HCT116 (cell line): Measurements from ENCODE around the gene OR8J3. TPM values are rescaled to one million over a fixed set of nuclear protein-coding genes. Genes with fewer than 3 reads are reported as not detected.

Experiments
- ATAC-seq: fragments of 200-7000 bp; cut with Tn5 transposase; 2 replicates; pipeline ENCODE4 v1.9.1; 2020; ENCODE audit warnings: mild to moderate bottlenecking, moderate library complexity
- BruUV-seq: library from RNA; stranded (reverse); fragments of 400-500 nt; replicated peaks from 2 replicates; lab custom pipeline; 2021; lab: Mats Ljungman, UMichigan
- CTCF ChIA-PET: fragments of 300-600 bp; sonication (Branson Sonifier 250); formaldehyde crosslinking; loops from one replicate; lab custom pipeline; 2021; ENCODE audit warnings: antibody characterized with exemption; lab: Charles Lee
- POLR2A ChIA-PET: fragments of 300-600, 350-600 bp; sonication (Branson Sonifier 250); formaldehyde crosslinking; loops from one replicate; lab custom pipeline; 2021; ENCODE audit warnings: antibody characterized with exemption; lab: Charles Lee
- RAD21 ChIA-PET, 2 experiments: fragments of 300-600 bp; sonication (Branson Sonifier 250); formaldehyde crosslinking; loops; one replicate each; lab custom pipeline; 2023; ENCODE audit warnings: low total read pairs in 2 of 2; ENCODE audit not compliant: uncharacterized antibody in 2 of 2, unreplicated experiment in 2 of 2, low non-redundant PET in 1 of 2; lab: Charles Lee
- DNase-seq: peaks from one replicate; pipeline ENCODE4 v3.0.0-alpha.2; 2010; ENCODE audit warnings: low read depth, low spot score
- H2AFZ ChIP-seq: fragments of 200-600 bp; shearing (Covaris generic), sonication (generic); 2 replicates; pipeline ENCODE4 v1.6.1; 2017; ENCODE audit warnings: low read depth, mixed run types, mixed read lengths, antibody characterized with exemption, low read length; ENCODE audit not compliant: poor library complexity, severe bottlenecking
- H3K27ac ChIP-seq: 2 replicates; pipeline ENCODE4 v1.5.1; 2012; ENCODE audit warnings: low read depth, low read length
- H3K27me3 ChIP-seq: fragments of 200-600 bp; sonication (generic); 2 replicates; pipeline ENCODE4 v1.6.1; 2016; ENCODE audit warnings: mixed run types, low read length, mixed read lengths; ENCODE audit not compliant: insufficient read depth
- H3K36me3 ChIP-seq, 2 experiments: fragments of 200-500 bp in 1 of 2; fragments of 200-600 bp in 1 of 2; sonication (Bioruptor generic) in 1 of 2; sonication (generic) in 1 of 2; 2 replicates each; pipeline versions ENCODE4 v1.5.1 to v1.6.1; 2014 to 2016; ENCODE audit warnings: low read length in 2 of 2, inconsistent platforms in 1 of 2, mixed read lengths in 1 of 2, mixed run types in 1 of 2; ENCODE audit not compliant: insufficient read depth in 2 of 2, control insufficient read depth in 1 of 2
- H3K4me1 ChIP-seq, 2 experiments: fragments of 200-600 bp in 1 of 2; sonication (generic) in 1 of 2; 2 replicates each; pipeline versions ENCODE4 v1.5.1 to v1.6.1; 2012 to 2017; ENCODE audit warnings: low read length in 2 of 2, inconsistent platforms in 1 of 2, mild to moderate bottlenecking in 1 of 2, mixed read lengths in 1 of 2, mixed run types in 1 of 2, moderate library complexity in 1 of 2; ENCODE audit not compliant: insufficient read depth in 2 of 2, control insufficient read depth in 1 of 2
- H3K4me2 ChIP-seq: fragments of 200-600 bp; sonication (generic); 2 replicates; pipeline ENCODE4 v1.6.1; 2017; ENCODE audit warnings: mixed run types, low read length, mixed read lengths
- H3K4me3 ChIP-seq, 2 experiments: fragments of 200-600 bp in 1 of 2; sonication (generic) in 1 of 2; replicated peaks in 1 of 2; 2 replicates each; pipeline ENCODE4 v1.5.1; 2011 to 2016; ENCODE audit warnings: low read length in 2 of 2, control low read depth in 1 of 2, low read depth in 1 of 2, mild to moderate bottlenecking in 1 of 2, mixed read lengths in 1 of 2, mixed run types in 1 of 2
- H3K79me2 ChIP-seq: fragments of 200-600 bp; sonication (generic); 2 replicates; pipeline ENCODE4 v1.6.1; 2017; ENCODE audit warnings: mild to moderate bottlenecking, mixed run types, low read length, moderate library complexity, mixed read lengths; ENCODE audit not compliant: insufficient read depth
- H3K9ac ChIP-seq: fragments of 200-600 bp; sonication (generic); 2 replicates; pipeline ENCODE4 v1.6.1; 2016; ENCODE audit warnings: low read length, mixed read lengths
- H3K9me2 ChIP-seq: fragments of 200-600 bp; sonication (generic), shearing (Covaris generic); 2 replicates; pipeline ENCODE4 v1.6.1; 2017; ENCODE audit warnings: mixed run types, mild to moderate bottlenecking, moderate library complexity; ENCODE audit not compliant: insufficient read depth
- H3K9me3 ChIP-seq, 2 experiments: fragments of 200-500 bp in 1 of 2; fragments of 200-600 bp in 1 of 2; sonication (Bioruptor generic) in 1 of 2; sonication (generic) in 1 of 2; 2 replicates each; pipeline ENCODE4 v1.6.1; 2014 to 2017; ENCODE audit warnings: low read length in 2 of 2, mixed read lengths in 2 of 2, inconsistent platforms in 1 of 2, low read depth in 1 of 2, mild to moderate bottlenecking in 1 of 2, mixed run types in 1 of 2, moderate library complexity in 1 of 2; ENCODE audit not compliant: control insufficient read depth in 1 of 2, insufficient read depth in 1 of 2
- H4K20me1 ChIP-seq: fragments of 200-600 bp; sonication (generic), shearing (Covaris generic); 2 replicates; pipeline ENCODE4 v1.6.1; 2017; ENCODE audit warnings: mixed run types, mild to moderate bottlenecking, moderate library complexity; ENCODE audit not compliant: insufficient read depth
- ATF3 ChIP-seq: IDR thresholded peaks from 2 replicates; pipeline ENCODE4 v1.6.1; 2012
- CEBPB ChIP-seq: IDR thresholded peaks from 2 replicates; pipeline ENCODE4 v1.6.1; 2012; ENCODE audit warnings: low read depth
- CTCF ChIP-seq, 3 experiments: fragments of 200-600 bp in 1 of 3; sonication (generic) in 1 of 3; IDR thresholded peaks in 2 of 3; conservative IDR thresholded peaks in 1 of 3; 2 replicates each; pipeline ENCODE4 v1.5.1; 2012 to 2017; ENCODE audit warnings: low read depth in 2 of 3, low read length in 2 of 3, antibody characterized with exemption in 1 of 3, borderline replicate concordance in 1 of 3, control low read depth in 1 of 3, mild to moderate bottlenecking in 1 of 3, mixed read lengths in 1 of 3, mixed run types in 1 of 3, moderate library complexity in 1 of 3; ENCODE audit not compliant: insufficient read depth in 1 of 3
- ELF1 ChIP-seq: IDR thresholded peaks from 2 replicates; pipeline ENCODE4 v1.6.1; 2012; ENCODE audit warnings: low read depth, borderline replicate concordance
- EZH2phosphoT487 ChIP-seq: fragments of 200-600 bp; IDR thresholded peaks from 2 replicates; pipeline ENCODE4 v1.6.1; 2018; ENCODE audit warnings: antibody characterized with exemption, borderline replicate concordance
- JUND ChIP-seq: IDR thresholded peaks from 2 replicates; pipeline ENCODE4 v1.6.1; 2012
- POLR2AphosphoS5 ChIP-seq: IDR thresholded peaks from 2 replicates; pipeline ENCODE4 v1.6.1; 2011; ENCODE audit warnings: mild to moderate bottlenecking, low read depth, low read length, moderate library complexity
- RAD21 ChIP-seq: IDR thresholded peaks from 2 replicates; pipeline ENCODE4 v1.6.1; 2012; ENCODE audit warnings: low read depth, mild to moderate bottlenecking
- SP1 ChIP-seq: IDR thresholded peaks from 2 replicates; pipeline ENCODE4 v1.6.1; 2012; ENCODE audit warnings: low read depth
- YY1 ChIP-seq: IDR thresholded peaks from 2 replicates; pipeline ENCODE4 v1.6.1; 2011; ENCODE audit warnings: low read length, low read depth, moderate library complexity, mild to moderate bottlenecking; ENCODE audit not compliant: insufficient replicate concordance; ENCODE audit errors: extremely low read depth
- ZFX ChIP-seq: fragments of 450-650 bp; IDR thresholded peaks from 2 replicates; pipeline ENCODE4 v1.6.1; 2017
- ZNF274 ChIP-seq: fragments of 200-500 bp; sonication (Bioruptor generic); IDR thresholded peaks from 2 replicates; pipeline ENCODE4 v1.6.1; 2014; ENCODE audit warnings: mild to moderate bottlenecking, low read depth, low read length, inconsistent platforms
- intact Hi-C: fragments of 100-400 bp; cut with micrococcal nuclease; formaldehyde crosslinking; loops from 2 replicates; pipeline ENCODE4 v1.10.0; 2022
- total RNA-seq: library from RNA; stranded (reverse); gene quantifications from one replicate; pipeline ENCODE4 v1.2.1, GENCODE V29; 2021; ENCODE audit not compliant: unreplicated experiment

The OR8J3 gene
- total RNA-seq, 1 experiment from 2014 or later = not detected

- no peaks in the 10 kb centered on the region for H4K20me1 ChIP-seq
- no peaks in the 10 kb centered on the region for H3K27me3 ChIP-seq
- no TSS peak for BruUV-seq
- ATAC-seq (no peak), DNase-seq (no peak)
- H3K27ac ChIP-seq = no peak overlapping the region
- no peaks in the 10 kb centered on the region for H3K9me2 ChIP-seq
- no peaks in the 10 kb centered on the region for H3K79me2 ChIP-seq
- ChIA-PET RAD21 (no interaction called here), CTCF (no interaction called here), POLR2A (no interaction called here)
- intact Hi-C loops = no loop called here
- no peak overlapping the region for H3K4me3 ChIP-seq
- H3K4me2 ChIP-seq = no peak overlapping the region
- H3K9me3 ChIP-seq = peaks cover 4 to 6% of the 10 kb centered on the region in 2 experiments; a peak in 2 of 4 replicates
- no peak overlapping the region for H3K9ac ChIP-seq
- no peaks in the 10 kb centered on the region for H3K36me3 ChIP-seq
- TF ChIP-seq ZNF274 (no peak), ELF1 (no peak), YY1 (no peak), ZFX (no peak), JUND (no peak), POLR2AphosphoS5 (no peak), SP1 (no peak), RAD21 (no peak), ATF3 (no peak), EZH2phosphoT487 (no peak), CEBPB (no peak), CTCF (IDR thresholded peaks at IDR 0.05 in 2 of 3, conservative IDR thresholded peaks at IDR 0.05 in 1 of 3; ENCODE audit: borderline replicate concordance in 1 of 3, insufficient read depth in 1 of 3, low read depth in 2 of 3, low read length in 2 of 3) (no peak)
- no peaks in the 10 kb centered on the region for H3K4me1 ChIP-seq
- H2AFZ ChIP-seq = no peak overlapping the region
These were observed 12.3 kb upstream of the OR8J3 start for GRCh38 chr11:56152333-56152732.
